ENCODE results near the gene FAF1.
A peak's percentile ranks its signal among the peaks of the same experiment; 100 is the strongest.

Gene FAF1

DNA sequence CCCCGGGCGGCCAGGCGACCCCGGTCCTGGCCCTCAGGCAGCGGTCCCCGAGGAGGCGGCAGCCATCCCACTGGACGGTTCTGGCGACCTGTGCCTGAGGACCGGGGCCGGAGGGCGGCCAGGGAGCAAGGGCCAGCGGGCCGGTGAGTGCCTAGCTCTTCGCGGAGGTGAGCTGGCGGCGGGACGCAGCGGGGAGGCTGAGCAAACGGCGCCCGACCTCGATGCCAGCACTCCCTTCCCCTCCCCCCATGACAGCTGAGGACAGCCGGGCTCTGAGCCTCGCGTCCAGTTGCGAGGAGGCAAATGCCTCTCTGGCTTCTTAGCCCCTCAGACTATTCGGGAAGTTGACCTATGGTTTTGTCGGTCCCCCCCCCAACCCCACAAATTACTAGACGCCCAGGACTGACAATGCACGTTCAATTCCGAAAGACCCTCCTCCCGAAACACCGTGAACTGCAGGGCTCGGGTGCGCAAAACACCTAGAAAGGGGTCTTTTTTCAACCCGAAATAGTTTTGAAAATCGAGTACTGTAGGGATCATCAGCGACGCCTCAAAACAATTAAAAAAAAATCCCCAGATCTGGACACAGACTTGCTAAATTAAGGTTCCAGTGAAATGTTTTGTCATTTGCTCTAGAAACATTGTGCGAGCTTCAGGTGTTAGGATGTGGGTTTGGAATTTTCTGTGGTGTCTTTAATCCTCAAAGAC lies 18.2 kb upstream of the FAF1 start:
- peak; percentile 75 for DNase-seq (ENCODE audit: low spot score)

DNA sequence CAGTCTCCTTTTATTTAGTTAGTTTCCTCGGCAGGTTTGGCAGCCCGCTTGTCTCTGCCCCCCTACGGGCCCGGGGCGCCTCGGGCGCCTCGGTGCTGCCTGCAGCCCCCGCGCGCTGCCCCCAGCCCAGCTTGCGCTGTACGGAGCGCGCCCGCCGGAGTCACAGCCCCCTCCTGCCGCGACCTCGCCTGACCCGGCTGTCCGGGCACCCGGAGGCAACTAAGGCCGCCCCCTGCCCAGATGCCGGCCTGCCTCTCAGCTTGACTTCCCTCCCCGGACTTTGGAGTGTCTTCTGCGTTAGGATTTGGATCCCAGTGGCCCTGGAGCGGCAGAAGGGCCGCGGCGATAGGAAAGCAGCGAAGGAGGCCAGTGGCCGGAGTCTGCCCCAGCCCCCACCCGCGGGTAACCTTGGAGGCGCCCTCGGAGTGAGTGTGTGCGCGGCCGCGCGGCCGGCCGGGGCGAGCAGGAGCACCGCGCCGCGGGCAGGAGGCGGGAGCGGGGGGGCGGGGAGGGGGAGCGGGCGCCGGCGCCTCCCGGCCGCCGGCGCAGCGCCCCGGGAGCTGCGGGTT lies 17.6 kb upstream of the FAF1 start:
- DNase-seq (ENCODE audit: low spot score) = peak; percentile 84

DNA sequence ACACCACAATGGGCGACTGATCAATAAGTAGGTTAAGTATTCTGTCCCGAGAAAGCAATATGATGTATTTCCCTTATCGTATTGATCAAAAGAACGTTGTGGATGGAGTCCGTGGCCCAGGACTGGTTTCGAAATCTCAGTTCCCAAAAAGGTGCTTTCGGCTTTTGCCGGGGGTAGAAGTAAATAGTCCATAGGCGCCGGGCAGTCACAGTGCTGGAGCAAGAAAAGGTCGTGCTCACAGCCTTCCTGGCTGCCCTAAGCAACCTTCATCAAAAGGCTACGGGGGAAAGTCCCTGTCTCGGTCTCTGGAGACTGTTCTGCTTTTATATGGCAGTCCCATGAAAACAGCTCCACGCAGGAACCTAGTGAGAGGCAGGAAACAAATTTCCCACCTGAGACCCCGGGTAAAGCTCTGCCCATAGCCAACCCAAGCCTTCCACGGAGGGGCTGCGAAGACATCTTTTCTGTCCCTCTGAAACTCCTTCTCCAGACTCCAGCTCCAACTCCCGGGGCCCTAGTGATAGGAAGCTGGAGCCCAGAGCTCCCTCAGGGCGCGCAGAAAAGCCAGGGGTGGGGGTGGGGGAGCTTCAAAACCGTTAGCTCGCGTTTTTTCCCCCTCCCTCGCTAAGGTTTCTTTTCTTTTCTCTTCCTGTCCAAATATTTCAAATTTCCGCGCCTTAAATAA lies 17.0 kb upstream of the FAF1 start:
- peak; percentile 62 for DNase-seq (ENCODE audit: low spot score)

DNA sequence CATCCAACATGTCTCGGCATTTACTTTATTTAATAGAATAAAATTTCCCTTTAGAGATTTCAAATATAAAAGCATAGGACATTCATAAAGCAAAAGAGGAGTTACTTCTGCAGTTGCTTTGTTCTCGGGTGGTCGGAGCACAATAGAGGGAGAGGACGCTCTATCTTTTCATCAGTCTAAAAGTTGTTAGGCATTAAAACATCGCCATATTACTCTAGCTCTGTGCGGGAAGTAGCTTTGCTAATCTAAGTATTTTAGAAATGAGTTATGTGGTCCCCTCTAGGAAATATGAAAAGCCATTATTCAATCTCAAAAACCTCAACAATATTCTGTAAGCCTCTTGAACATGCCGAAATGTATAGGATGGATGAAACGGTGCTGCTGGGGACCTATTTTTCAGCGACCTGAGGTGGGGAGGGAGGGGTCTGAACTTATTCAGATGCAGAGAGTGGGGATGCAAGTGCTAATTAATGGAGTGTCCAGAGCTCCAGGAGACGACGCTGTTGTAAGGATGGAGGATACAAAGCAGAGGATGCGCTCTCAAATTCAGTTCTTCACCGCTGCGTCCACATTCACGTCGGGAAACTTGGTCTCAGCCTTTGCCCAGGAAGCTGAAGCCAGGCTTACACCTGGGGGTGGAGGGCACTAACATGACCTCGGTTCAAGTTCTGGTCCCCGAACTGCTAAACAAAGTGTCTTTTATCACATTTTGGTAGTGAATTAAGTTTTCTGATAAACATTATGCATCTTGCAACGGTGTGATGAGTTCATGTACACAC lies 16.2 kb upstream of the FAF1 start:
- DNase-seq (ENCODE audit: low spot score) = no peak

DNA sequence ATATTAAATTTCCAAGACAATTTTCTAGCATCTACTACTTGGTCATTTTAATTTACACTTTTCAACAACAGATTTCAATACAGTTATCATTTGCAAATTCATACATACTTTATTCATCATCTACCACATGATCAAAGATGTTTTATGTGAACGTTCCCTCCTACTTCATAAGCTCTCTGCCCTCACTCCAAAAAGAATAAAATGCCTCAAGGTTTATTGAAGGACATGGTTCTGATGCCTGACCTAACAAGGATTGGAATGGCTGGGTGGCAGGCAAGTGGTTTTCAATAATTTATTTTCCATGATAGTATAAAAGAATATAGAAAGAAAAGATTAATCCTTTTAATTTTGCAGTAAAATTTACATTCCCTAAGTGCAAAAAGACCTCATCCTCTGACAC lies 15.4 kb upstream of the FAF1 start:
- DNase-seq (ENCODE audit: low spot score) = no peak

DNA sequence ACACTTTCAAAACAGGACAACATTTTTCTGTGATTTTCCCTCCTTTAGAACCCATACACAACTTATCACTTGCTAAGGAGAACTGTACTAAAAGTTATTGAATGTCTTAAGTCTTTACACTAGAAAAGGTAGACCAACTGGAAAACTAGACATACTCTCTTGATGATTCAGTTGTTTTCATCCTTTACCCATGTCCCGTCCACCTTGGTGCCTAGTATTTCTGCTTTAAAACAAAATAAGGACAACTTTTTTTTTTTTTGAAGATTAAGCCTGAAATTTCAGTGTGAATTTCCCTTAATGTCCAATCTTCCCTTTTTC lies 14.5 kb upstream of the FAF1 start:
- DNase-seq (ENCODE audit: low spot score) = no peak

DNA sequence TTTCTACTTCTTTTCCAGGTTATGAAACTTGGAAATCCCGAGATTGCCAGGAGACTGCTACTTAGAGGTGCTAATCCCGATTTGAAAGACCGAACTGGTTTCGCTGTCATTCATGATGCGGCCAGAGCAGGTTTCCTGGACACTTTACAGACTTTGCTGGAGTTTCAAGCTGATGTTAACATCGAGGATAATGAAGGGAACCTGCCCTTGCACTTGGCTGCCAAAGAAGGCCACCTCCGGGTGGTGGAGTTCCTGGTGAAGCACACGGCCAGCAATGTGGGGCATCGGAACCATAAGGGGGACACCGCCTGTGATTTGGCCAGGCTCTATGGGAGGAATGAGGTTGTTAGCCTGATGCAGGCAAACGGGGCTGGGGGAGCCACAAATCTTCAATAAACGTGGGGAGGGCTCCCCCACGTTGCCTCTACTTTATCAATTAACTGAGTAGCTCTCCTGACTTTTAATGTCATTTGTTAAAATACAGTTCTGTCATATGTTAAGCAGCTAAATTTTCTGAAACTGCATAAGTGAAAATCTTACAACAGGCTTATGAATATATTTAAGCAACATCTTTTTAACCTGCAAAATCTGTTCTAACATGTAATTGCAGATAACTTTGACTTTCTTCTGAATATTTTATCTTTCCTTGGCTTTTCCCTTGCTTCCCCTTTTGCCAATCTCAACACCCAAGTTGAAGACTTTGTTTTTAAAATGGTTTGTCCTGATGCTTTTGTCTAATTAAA lies 14.0 kb upstream of the FAF1 start:
- DNase-seq (ENCODE audit: low spot score) = no peak

DNA sequence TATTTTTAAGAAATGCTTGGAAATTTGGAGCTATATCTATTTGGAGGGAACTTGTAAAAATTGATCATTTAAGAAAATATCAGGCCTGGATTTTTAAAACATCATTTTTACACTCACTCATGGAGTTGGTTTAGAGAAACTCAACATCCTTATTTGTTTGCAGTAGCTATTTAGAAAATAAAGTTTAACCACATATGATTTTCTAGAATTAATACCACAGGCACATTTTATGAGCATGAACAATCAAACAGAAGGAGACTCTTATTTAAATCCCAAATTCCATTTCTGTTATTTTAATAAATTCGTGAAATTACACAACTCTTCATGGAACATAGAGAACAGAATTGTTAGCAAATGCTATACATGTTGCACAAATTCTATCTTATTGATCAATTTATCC lies 13.2 kb upstream of the FAF1 start:
- DNase-seq (ENCODE audit: low spot score) = no peak

DNA sequence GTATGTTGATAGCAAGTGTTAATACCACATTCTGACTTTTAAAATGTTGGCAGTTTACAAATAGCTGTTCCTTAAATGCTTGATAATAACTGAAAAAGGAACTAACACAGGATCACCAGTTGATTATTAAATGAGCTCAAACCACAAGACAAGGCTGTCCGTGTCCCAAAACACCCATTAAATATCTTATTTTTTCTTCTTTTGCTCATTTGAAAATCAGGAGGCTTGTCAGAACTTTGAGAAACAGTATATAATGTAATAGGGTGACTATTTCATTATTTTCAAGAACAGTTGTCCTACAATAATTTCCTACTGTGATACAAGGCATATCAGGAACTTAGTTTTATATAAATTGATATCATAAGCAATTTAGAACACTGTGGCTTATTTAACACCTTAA lies 12.7 kb upstream of the FAF1 start:
- no peak for DNase-seq (ENCODE audit: low spot score)

DNA sequence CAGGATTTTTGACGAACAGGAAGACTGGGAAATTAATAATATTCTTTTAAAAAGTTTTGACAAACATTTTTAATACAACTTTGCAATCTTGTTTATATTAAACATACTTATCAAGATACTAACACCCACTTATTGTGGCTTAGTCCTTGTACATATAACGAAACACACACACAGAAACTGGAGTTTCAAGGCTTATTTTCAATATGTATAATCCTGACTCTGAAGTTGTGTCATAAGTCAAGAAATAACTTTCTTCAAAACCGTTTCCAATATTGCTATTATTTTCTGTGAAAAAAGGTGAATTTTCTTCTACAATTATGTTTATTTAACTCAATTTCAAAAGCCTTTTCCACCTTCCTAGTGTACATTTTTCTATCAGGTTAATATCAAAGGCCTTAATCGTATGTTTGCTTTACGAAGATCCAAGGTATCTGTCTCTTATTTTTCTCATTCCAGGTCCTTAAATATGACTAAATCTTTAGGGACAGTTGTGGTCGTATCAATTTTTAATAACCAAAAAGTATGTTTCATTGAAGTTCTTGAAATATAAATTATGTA lies 11.8 kb upstream of the FAF1 start:
- DNase-seq (ENCODE audit: low spot score) = no peak

DNA sequence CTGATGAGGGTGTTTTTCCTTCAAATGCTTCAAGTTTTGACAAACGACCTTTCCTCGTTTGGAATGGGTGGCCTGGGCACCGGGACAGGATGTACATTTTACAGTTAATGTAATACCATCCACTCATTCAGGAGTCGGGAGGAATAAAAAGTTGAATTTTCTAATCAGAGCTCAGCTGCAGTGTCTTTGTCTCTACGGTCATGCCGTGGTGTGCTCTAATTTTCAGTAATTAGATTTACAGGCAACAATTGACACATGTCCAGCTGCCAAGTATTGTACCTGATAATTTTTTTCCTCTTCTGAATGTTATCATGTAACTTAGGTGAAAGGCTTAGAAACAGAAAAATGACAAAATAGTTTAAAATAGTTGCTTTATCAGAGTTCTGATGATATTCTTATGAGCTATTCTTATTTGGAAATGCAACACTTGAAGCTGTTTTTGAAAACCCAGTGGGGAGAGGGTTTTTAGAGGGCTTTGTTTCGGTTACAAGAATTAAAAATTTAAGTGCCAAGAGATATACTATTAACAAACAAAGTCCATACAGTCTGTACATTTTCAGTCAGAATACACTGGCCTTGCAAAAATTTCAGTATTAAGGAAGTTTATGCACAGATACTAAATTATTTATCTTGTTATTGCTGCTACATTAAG lies 11.0 kb upstream of the FAF1 start:
- no peak for DNase-seq (ENCODE audit: low spot score)

DNA sequence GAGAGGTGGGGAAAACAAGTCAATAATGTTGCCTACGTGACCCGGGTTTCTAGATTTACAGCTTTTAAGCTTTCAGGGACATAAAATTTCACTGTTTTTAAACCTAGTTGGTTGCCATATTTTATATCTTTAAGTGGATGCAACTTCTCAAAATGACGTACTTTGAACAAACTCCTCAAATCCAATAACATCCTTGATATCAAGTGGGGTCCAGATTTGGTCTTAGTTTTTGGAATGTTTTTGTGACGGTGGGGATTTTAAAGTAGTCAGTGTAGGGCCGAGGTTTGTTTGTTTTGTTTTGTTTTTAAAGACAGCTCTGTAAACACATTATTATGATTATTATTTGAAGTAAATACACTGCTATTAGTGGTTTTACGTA lies 10.4 kb upstream of the FAF1 start:
- DNase-seq (ENCODE audit: low spot score) = no peak

DNA sequence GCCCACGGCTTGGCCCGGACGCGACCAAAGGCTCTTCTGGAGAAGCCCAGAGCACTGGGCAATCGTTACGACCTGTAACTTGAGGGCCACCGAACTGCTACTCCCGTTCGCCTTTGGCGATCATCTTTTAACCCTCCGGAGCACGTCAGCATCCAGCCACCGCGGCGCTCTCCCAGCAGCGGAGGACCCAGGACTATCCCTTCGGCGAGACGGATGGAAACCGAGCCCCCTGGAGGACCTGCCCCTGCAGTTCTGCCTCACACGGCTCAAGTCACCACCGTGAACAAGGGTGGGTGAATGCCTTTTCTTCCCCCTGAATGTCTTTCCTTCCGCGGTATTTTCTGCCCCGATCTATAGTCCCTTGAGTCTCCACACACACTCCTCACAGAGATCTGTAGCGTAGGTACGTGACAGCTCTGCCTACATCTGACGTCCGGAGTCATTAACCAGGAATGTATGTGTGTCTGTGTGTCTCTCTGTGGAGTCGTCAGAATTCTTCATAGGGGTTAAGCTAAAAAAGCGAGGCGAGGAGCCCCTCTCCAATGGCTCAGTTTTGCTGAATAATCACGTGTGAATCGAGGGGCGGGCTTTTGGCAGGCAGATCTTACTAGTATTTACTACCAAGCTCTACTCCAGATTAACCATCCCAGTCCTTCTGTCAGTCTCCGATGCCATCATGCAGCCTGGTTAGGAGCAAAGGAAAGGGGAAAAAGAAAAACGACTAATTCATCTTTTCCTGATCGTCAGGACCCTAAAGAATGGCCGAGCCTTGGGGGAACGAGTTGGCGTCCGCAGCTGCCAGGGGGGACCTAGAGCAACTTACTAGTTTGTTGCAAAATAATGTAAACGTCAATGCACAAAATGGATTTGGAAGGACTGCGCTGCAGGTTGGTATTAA lies 9.8 kb upstream of the FAF1 start, which contains the start of gene CDKN2C:
TSS of gene CDKN2C (plus strand) at position 635 of the 898 bp plus-strand sequence. CDS start at position 759, 124 bp downstream.
- peak; percentile 77 for DNase-seq (ENCODE audit: low spot score)

DNA sequence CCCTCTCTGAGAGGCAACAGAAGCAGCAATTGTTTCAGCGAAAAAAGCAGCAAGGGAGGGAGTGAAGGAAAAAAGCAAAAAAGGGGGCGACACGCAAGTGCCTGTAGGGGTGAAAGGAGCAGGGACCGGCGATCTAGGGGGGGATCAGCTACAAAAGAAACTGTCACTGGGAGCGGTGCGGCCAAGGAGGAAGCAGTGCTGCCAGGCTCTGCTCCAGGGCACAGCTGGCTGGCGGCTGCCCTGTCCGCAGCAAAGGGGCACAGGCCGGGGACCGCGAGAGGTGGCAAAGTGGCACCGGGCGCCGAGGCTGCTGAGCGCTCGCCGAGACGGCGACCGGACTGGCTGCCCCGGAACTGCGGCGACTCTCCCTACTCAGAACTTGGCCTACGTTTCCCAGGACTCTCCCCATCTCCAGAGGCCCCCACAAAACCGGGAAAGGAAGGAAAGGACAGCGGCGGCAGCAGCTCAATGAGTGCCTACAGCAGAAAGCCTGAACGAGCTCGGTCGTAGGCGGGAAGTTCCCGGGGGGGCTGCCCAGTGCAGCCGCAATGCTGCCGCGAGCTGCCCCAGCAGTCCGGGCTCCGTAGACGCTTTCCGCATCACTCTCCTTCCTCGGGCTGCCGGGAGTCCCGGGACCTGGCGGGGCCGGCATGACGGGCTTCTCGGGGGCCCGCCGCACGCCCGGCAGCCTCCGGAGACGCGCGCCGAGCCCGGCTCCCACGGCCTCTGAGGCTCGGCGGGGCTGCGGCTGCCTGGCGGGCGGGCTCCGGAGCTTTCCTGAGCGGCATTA lies 8.9 kb upstream of the FAF1 start:
- peak; percentile 49 for DNase-seq (ENCODE audit: low spot score)

DNA sequence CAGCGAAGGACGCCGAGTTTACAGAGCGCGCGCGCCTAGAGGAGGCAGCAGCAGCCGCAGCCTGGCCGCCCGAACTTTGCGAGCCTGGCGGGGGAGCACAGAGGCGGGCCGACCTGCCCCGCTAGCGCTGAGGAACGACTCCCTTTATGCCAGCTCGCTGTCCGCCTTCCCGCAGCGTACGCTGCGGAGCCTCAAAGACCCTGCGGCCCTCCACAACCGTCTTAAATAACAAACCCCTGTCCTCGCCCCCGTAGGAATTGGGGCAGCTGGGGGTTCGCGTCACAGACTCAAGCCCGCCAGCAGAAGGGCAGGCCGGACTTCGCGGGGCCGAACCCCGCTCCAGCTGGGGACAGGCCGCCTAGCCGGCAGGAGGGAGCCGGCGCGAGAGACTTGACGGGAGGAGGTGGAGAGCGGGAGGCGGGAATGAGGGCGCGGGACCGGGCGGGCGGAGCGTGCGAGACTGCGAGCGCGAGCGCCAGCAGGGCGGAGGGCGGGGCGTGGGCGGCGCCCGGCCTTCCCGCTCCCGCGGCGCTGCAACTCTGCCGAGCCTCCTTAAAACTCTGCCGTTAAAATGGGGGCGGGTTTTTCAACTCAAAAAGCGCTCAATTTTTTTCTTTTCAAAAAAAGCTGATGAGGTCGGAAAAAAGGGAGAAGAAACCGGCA lies 8.2 kb upstream of the FAF1 start:
- peak; percentile 96 for DNase-seq (ENCODE audit: low spot score)

DNA sequence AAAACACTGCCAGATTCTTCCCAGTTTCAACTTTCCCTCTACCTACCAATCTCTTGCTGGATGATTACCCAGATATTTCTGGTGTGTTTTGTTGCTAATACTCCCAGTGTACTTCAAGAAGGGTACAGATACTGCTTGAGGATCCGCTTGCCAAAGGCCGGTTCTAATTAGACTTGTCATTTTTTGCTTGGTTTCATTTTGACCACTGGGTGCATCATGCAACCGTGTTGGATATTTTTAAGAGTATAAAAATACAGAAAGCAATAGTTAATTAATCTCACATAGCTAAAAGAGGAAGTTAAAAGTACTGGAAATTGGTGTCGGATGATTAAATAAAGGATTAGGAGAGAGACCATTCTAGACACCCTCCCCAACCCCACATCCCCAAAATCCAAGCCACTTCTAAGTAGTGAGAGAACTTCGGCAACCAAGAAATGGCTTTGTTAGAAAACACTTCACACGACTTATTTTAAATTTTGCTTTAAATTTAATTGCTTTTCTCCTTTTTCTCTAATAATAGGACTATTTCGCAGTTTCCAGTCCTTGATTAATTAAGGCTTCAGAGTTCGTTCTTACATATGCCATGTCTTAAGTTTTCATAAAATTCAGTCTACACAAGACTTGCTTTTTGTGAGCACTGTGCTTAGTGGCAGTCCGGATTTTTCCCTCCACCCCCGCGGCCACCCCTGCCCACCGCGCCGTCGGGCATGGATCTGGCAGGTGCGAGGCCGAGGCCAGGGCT lies 7.5 kb upstream of the FAF1 start:
- peak; percentile 41 for DNase-seq (ENCODE audit: low spot score)

DNA sequence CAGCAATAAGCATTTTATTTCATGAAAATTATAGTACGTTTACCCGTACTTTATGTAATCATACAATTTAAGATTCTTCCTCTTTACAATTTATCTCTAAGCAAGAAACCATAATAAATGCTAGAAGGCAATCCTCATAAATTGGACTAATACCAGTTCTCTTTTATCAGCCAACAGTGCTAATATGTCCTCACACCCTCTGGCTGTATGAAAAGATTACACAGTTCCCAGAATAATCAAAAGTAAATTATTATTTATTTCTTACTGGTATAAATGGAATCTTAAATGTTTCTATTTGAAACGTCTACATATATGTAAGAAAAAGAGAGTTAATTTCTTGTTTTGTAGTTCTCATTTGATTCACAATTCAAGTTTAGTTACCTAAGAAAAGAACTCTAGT lies 6.9 kb upstream of the FAF1 start:
- no peak for DNase-seq (ENCODE audit: low spot score)

DNA sequence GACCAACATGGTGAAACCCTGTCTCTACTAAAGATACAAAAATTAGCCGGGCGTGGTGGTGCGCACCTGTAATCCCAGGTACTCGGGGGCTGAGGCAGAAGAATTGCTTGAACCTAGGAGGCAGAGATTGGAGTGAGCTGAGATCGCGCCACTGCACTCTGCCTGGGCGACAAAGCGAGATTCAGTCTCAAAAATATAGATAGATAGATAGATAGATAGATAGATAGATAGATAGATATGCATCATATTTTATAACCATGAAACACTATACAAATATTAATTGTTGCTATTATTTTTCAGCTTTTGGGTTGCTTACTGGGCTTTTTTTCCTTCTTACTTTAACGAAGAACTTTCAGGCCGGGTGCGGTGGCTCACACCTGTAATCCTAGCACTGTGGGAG lies 4.8 kb upstream of the FAF1 start:
- no peak for DNase-seq (ENCODE audit: low spot score)
